Type B pancreatic cell (in vitro differentiated cells): ENCODE results near the gene CSTF2T. TPM values are rescaled to one million over a fixed set of nuclear protein-coding genes. Genes with fewer than 3 reads are reported as not detected.
"Not testable (repeated sequence)": the region's sequence is repeated elsewhere in the genome, so short reads cannot be mapped to it uniquely, and the experiment has no call there.

Experiments
- DNase-seq: peaks from one replicate; pipeline ENCODE4 v3.0.0; 2021; ENCODE audit warnings: mixed read lengths; ENCODE audit not compliant: unreplicated experiment; ENCODE audit errors: extremely low spot score
- H3K27ac Mint-ChIP-seq: 2 replicates; pipeline ENCODE4 v1.8.0; 2021; ENCODE audit warnings: mild to moderate bottlenecking, mixed read lengths
- H3K27me3 Mint-ChIP-seq: 2 replicates; pipeline ENCODE4 v1.8.0; 2021; ENCODE audit warnings: mixed read lengths
- H3K36me3 Mint-ChIP-seq: 2 replicates; pipeline ENCODE4 v1.8.0; 2021; ENCODE audit warnings: mixed read lengths
- H3K4me1 Mint-ChIP-seq: one replicate; pipeline ENCODE4 v1.8.0; 2021; ENCODE audit warnings: mixed read lengths; ENCODE audit not compliant: unreplicated experiment
- H3K4me3 Mint-ChIP-seq: 2 replicates; pipeline ENCODE4 v1.8.0; 2021; ENCODE audit warnings: mild to moderate bottlenecking, mixed read lengths
- H3K9me3 Mint-ChIP-seq: 2 replicates; pipeline ENCODE4 v1.8.0; 2021; ENCODE audit warnings: mixed read lengths
- CTCF ChIP-seq: fragments of 200-600 bp; sonication (generic); conservative IDR thresholded peaks from 2 replicates; pipeline ENCODE4 v1.5.0; 2021; ENCODE audit warnings: antibody characterized with exemption, mild to moderate bottlenecking
- total RNA-seq: library from RNA; stranded (reverse); gene quantifications from 2 replicates; pipeline ENCODE4 v1.2.1, GENCODE V29; 2021; ENCODE audit warnings: low replicate concordance

The CSTF2T gene
- total RNA-seq, 1 donor from 2014 or later = 31.6 TPM

GRCh38 chr10:51698473-51699063 lies 827 bp downstream of the CSTF2T start:
- no peak for TF ChIP-seq CTCF
- Mint-ChIP-seq H3K27me3 (no peaks in the 10 kb centered on the region), H3K4me3 (peak overlapping the region; percentile 98), H3K27ac (peak overlapping the region; percentile 100), H3K36me3 (peaks cover 24% of the 10 kb centered on the region), H3K4me1 (peaks cover 33% of the 10 kb centered on the region), H3K9me3 (no peaks in the 10 kb centered on the region)
- DNase-seq = no peak

GRCh38 chr10:51696251-51696650 lies 3.1 kb downstream of the CSTF2T start:
- peak overlapping the region; percentile 70 for H3K4me3 Mint-ChIP-seq
- peaks cover 24% of the 10 kb centered on the region for H3K36me3 Mint-ChIP-seq
- H3K9me3 Mint-ChIP-seq = no peaks in the 10 kb centered on the region
- no peak for DNase-seq
- peaks cover 33% of the 10 kb centered on the region for H3K4me1 Mint-ChIP-seq
- TF ChIP-seq CTCF = no peak
- no peak overlapping the region for H3K27ac Mint-ChIP-seq
- no peaks in the 10 kb centered on the region for H3K27me3 Mint-ChIP-seq

- H3K27me3 Mint-ChIP-seq = no peaks in the 10 kb centered on the region
- H3K4me1 Mint-ChIP-seq = peaks cover 31% of the 10 kb centered on the region
- peaks cover 22% of the 10 kb centered on the region for H3K36me3 Mint-ChIP-seq
- no peak for TF ChIP-seq CTCF
- H3K9me3 Mint-ChIP-seq = no peaks in the 10 kb centered on the region
- DNase-seq = no peak
- no peak overlapping the region for H3K4me3 Mint-ChIP-seq
- no peak overlapping the region for H3K27ac Mint-ChIP-seq
Observed at GRCh38 chr10:51694086-51694768, 5.2 kb downstream of the CSTF2T start.

- no peak for DNase-seq
- no peaks in the 10 kb centered on the region for H3K27me3 Mint-ChIP-seq
- H3K4me3 Mint-ChIP-seq = no peak overlapping the region
- no peaks in the 10 kb centered on the region for H3K9me3 Mint-ChIP-seq
- no peak for TF ChIP-seq CTCF
- H3K4me1 Mint-ChIP-seq = peaks cover 11% of the 10 kb centered on the region
- H3K27ac Mint-ChIP-seq = no peak overlapping the region
- H3K36me3 Mint-ChIP-seq = peaks cover 4% of the 10 kb centered on the region
Observed at GRCh38 chr10:51691135-51691534, 8.3 kb downstream of the CSTF2T start.

- H3K27ac Mint-ChIP-seq = no peak overlapping the region
- no peaks in the 10 kb centered on the region for H3K27me3 Mint-ChIP-seq
- no peak overlapping the region for H3K4me3 Mint-ChIP-seq
- TF ChIP-seq CTCF = no peak
- H3K36me3 Mint-ChIP-seq = no peaks in the 10 kb centered on the region
- DNase-seq = no peak
- H3K4me1 Mint-ChIP-seq = no peaks in the 10 kb centered on the region
- no peaks in the 10 kb centered on the region for H3K9me3 Mint-ChIP-seq
Observed at GRCh38 chr10:51689536-51689935, 9.9 kb downstream of the CSTF2T start.

- not testable (repeated sequence) for H3K27ac Mint-ChIP-seq, H3K4me1 Mint-ChIP-seq, H3K9me3 Mint-ChIP-seq, H3K4me3 Mint-ChIP-seq, H3K27me3 Mint-ChIP-seq, DNase-seq, H3K36me3 Mint-ChIP-seq
Observed at GRCh38 chr10:51688826-51689225, 10.6 kb downstream of the CSTF2T start.
